H1 (cell line): ENCODE data around the gene KLHL29. TPM values are rescaled to one million over a fixed set of nuclear protein-coding genes. Genes with fewer than 3 reads are reported as not detected.

Experiments
- CTCF ChIA-PET: fragments of 300-600 bp; sonication (Branson Sonifier 250); formaldehyde crosslinking; loops from one replicate; lab custom pipeline; 2021; ENCODE audit not compliant: partially characterized antibody; lab: Charles Lee
- POLR2A ChIA-PET: fragments of 300-600 bp; sonication (Branson Sonifier 250); formaldehyde crosslinking; loops from one replicate; lab custom pipeline; 2021; ENCODE audit warnings: inconsistent platforms; ENCODE audit not compliant: partially characterized antibody; lab: Charles Lee
- DNase-seq, 2 experiments: peaks; one replicate each; pipeline versions ENCODE4 v3.0.0 to v3.0.0-alpha.2; 2010 to 2022; ENCODE audit warnings: low spot score in 2 of 2, low read depth in 1 of 2, mixed read lengths in 1 of 2
- FAIRE-seq: peaks from 2 replicates; lab custom pipeline; 2011; peaks lifted over from hg19 to GRCh38; lab: Jason Lieb, UNC
- H2AFZ ChIP-seq: 2 replicates; pipeline ENCODE4 v1.8.1; 2012; ENCODE audit warnings: low read length, inconsistent platforms
- H2AK5ac ChIP-seq: 2 replicates; pipeline ENCODE4 v1.6.1; 2013; ENCODE audit warnings: low read depth, low read length
- H2BK120ac ChIP-seq: replicated peaks from 2 replicates; pipeline ENCODE3; 2013; ENCODE audit warnings: low read depth, low read length, inconsistent platforms
- H2BK12ac ChIP-seq: 2 replicates; pipeline ENCODE4 v1.6.1; 2013; ENCODE audit warnings: low read depth, low read length
- H2BK15ac ChIP-seq: 2 replicates; pipeline ENCODE4 v1.6.1; 2013; ENCODE audit warnings: low read length
- H2BK20ac ChIP-seq: 2 replicates; pipeline ENCODE4 v1.6.1; 2013; ENCODE audit warnings: low read length
- H2BK5ac ChIP-seq: 2 replicates; pipeline ENCODE4 v1.6.1; 2013; ENCODE audit warnings: low read depth, low read length
- H3K14ac ChIP-seq: 2 replicates; pipeline ENCODE4 v1.6.1; 2013; ENCODE audit warnings: inconsistent platforms; ENCODE audit not compliant: insufficient read length
- H3K18ac ChIP-seq: 2 replicates; pipeline ENCODE4 v1.6.1; 2013; ENCODE audit warnings: low read length; ENCODE audit errors: extremely low read depth
- H3K23ac ChIP-seq: 2 replicates; pipeline ENCODE4 v1.6.1; 2013; ENCODE audit warnings: inconsistent platforms; ENCODE audit not compliant: insufficient read length
- H3K23me2 ChIP-seq: 2 replicates; pipeline ENCODE4 v1.6.1; 2013; ENCODE audit warnings: low read depth, low read length
- H3K27ac ChIP-seq: 2 replicates; pipeline ENCODE4 v1.6.1; 2011; ENCODE audit warnings: low read depth, low read length, inconsistent platforms
- H3K27me3 ChIP-seq, 4 experiments: replicated peaks in 1 of 4; 1 replicate in 1 of 4; 2 replicates in 3 of 4; pipeline versions ENCODE4 v1.6.1 to v1.8.1; 2011 to 2013; ENCODE audit warnings: low read length in 3 of 4, mild to moderate bottlenecking in 3 of 4, inconsistent platforms in 2 of 4, mixed read lengths in 2 of 4, moderate library complexity in 1 of 4; ENCODE audit not compliant: control insufficient read depth in 3 of 4, insufficient read depth in 3 of 4; ENCODE audit errors: extremely low read depth in 1 of 4
- H3K36me3 ChIP-seq, 4 experiments: 2 replicates each; pipeline versions ENCODE4 v1.6.1 to v1.8.1; 2011 to 2013; ENCODE audit warnings: mild to moderate bottlenecking in 4 of 4, low read length in 3 of 4, moderate library complexity in 2 of 4, control low read depth in 1 of 4, inconsistent platforms in 1 of 4; ENCODE audit not compliant: insufficient read depth in 4 of 4, control insufficient read depth in 2 of 4
- H3K4ac ChIP-seq: replicated peaks from 2 replicates; pipeline ENCODE3; 2013; ENCODE audit warnings: low read length, low read depth, mixed read lengths, inconsistent platforms; ENCODE audit not compliant: insufficient read length
- H3K4me1 ChIP-seq, 4 experiments: replicated peaks in 1 of 4; 1 replicate in 1 of 4; 2 replicates in 3 of 4; pipeline versions ENCODE4 v1.6.1 to v1.8.1; 2011 to 2013; ENCODE audit warnings: low read length in 3 of 4, inconsistent platforms in 2 of 4, mixed read lengths in 1 of 4; ENCODE audit not compliant: insufficient read depth in 4 of 4, control insufficient read depth in 3 of 4
- H3K4me2 ChIP-seq, 2 experiments: 2 replicates each; pipeline versions ENCODE4 v1.6.1 to v1.8.1; 2011 to 2013; ENCODE audit warnings: low read depth in 2 of 2, low read length in 2 of 2, control low read depth in 1 of 2, inconsistent platforms in 1 of 2, mild to moderate bottlenecking in 1 of 2; ENCODE audit not compliant: insufficient read depth in 1 of 2
- H3K4me3 ChIP-seq, 4 experiments: fragments of 200-600, 300-600 bp in 1 of 4; sonication (generic), shearing (Covaris generic), sonication (Bioruptor Twin) in 1 of 4; 2 replicates each; pipeline versions ENCODE4 v1.5.1 to v1.8.1; 2011 to 2016; ENCODE audit warnings: low read length in 4 of 4, low read depth in 3 of 4, control low read depth in 2 of 4, inconsistent platforms in 2 of 4, mild to moderate bottlenecking in 2 of 4, mixed read lengths in 1 of 4, moderate library complexity in 1 of 4; ENCODE audit not compliant: insufficient read depth in 2 of 4; ENCODE audit errors: extremely low read depth in 1 of 4
- H3K56ac ChIP-seq: replicated peaks from 2 replicates; pipeline ENCODE3; 2013; ENCODE audit warnings: low read depth, mild to moderate bottlenecking, mixed read lengths, low read length, inconsistent platforms; ENCODE audit not compliant: insufficient read length
- H3K79me1 ChIP-seq: 2 replicates; pipeline ENCODE4 v1.6.1; 2013; ENCODE audit warnings: low read depth, low read length, control low read depth
- H3K79me2 ChIP-seq, 2 experiments: 2 replicates each; pipeline versions ENCODE4 v1.6.1 to v1.8.1; 2012 to 2013; ENCODE audit warnings: low read length in 2 of 2, mild to moderate bottlenecking in 2 of 2, inconsistent platforms in 1 of 2; ENCODE audit not compliant: insufficient read depth in 2 of 2, control insufficient read depth in 1 of 2
- H3K9ac ChIP-seq, 4 experiments: replicated peaks in 1 of 4; 1 replicate in 1 of 4; 2 replicates in 3 of 4; pipeline versions ENCODE4 v1.6.1 to v1.8.1; 2011 to 2013; ENCODE audit warnings: low read depth in 3 of 4, low read length in 3 of 4, control low read depth in 2 of 4, mild to moderate bottlenecking in 2 of 4, moderate library complexity in 2 of 4, inconsistent platforms in 1 of 4; ENCODE audit errors: extremely low read depth in 1 of 4
- H3K9me3 ChIP-seq, 2 experiments: 2 replicates each; pipeline versions ENCODE4 v1.6.1 to v1.8.1; 2012 to 2013; ENCODE audit warnings: mild to moderate bottlenecking in 2 of 2, moderate library complexity in 2 of 2, control low read depth in 1 of 2, inconsistent platforms in 1 of 2, low read depth in 1 of 2, low read length in 1 of 2, mixed read lengths in 1 of 2; ENCODE audit not compliant: insufficient read depth in 2 of 2
- H4K20me1 ChIP-seq, 2 experiments: replicated peaks in 1 of 2; 2 replicates each; pipeline versions ENCODE3 to v1.8.1; 2011 to 2013; ENCODE audit warnings: inconsistent platforms in 2 of 2, low read length in 2 of 2, mild to moderate bottlenecking in 1 of 2; ENCODE audit not compliant: insufficient read depth in 2 of 2, control insufficient read depth in 1 of 2
- H4K5ac ChIP-seq: 2 replicates; pipeline ENCODE4 v1.6.1; 2013; ENCODE audit warnings: low read length, low read depth, mixed read lengths, inconsistent platforms; ENCODE audit not compliant: insufficient read length
- H4K8ac ChIP-seq: 2 replicates; pipeline ENCODE4 v1.8.0; 2013; ENCODE audit warnings: mild to moderate bottlenecking, moderate library complexity, low read length, inconsistent platforms; ENCODE audit not compliant: insufficient read depth; ENCODE audit errors: extremely low read depth
- H4K91ac ChIP-seq: replicated peaks from 2 replicates; pipeline ENCODE3; 2013; ENCODE audit warnings: low read length, mixed read lengths, inconsistent platforms; ENCODE audit not compliant: insufficient read length
- BACH1 ChIP-seq: IDR thresholded peaks from 2 replicates; pipeline ENCODE4 v1.6.1; 2012; ENCODE audit warnings: low read length, improper control_type of control experiment
- FOSL1 ChIP-seq: IDR thresholded peaks from 2 replicates; pipeline ENCODE4 v1.6.1; 2011; ENCODE audit warnings: mild to moderate bottlenecking, low read depth, low read length, moderate library complexity; ENCODE audit not compliant: insufficient read depth
- GTF2F1 ChIP-seq: IDR thresholded peaks from 2 replicates; pipeline ENCODE4 v1.6.1; 2012; ENCODE audit warnings: low read depth, low read length, improper control_type of control experiment, borderline replicate concordance
- MAX ChIP-seq: IDR thresholded peaks from 2 replicates; pipeline ENCODE4 v1.6.1; 2012; ENCODE audit warnings: inconsistent platforms
- POLR2AphosphoS5 ChIP-seq: IDR thresholded peaks from 2 replicates; pipeline ENCODE4 v1.6.1; 2011; ENCODE audit warnings: low read depth, low read length
- RAD21 ChIP-seq, 2 experiments: IDR thresholded peaks in 1 of 2; conservative IDR thresholded peaks in 1 of 2; 2 replicates each; pipeline ENCODE4 v1.6.1; 2011; ENCODE audit warnings: low read depth in 2 of 2, low read length in 2 of 2, improper control_type of control experiment in 1 of 2, inconsistent platforms in 1 of 2, mild to moderate bottlenecking in 1 of 2, moderate library complexity in 1 of 2
- RFX5 ChIP-seq: IDR thresholded peaks from 2 replicates; pipeline ENCODE4 v1.6.1; 2011; ENCODE audit warnings: low read depth, low read length, improper control_type of control experiment, borderline replicate concordance
- RXRA ChIP-seq: IDR thresholded peaks from 2 replicates; pipeline ENCODE4 v1.6.1; 2011; ENCODE audit warnings: low read depth, mild to moderate bottlenecking, low read length, moderate library complexity; ENCODE audit not compliant: insufficient read depth
- SIX5 ChIP-seq: IDR thresholded peaks from 2 replicates; pipeline ENCODE4 v1.6.1; 2011; ENCODE audit warnings: mild to moderate bottlenecking, low read depth, low read length
- SP2 ChIP-seq: IDR thresholded peaks from 2 replicates; pipeline ENCODE4 v1.6.1; 2012; ENCODE audit warnings: mild to moderate bottlenecking, low read length, inconsistent platforms
- SUZ12 ChIP-seq: fragments of 200-600 bp; sonication (generic); IDR thresholded peaks from 2 replicates; pipeline ENCODE4 v1.6.1; 2012; ENCODE audit warnings: mild to moderate bottlenecking, inconsistent platforms, low read length, moderate library complexity, mixed read lengths
- TAF1 ChIP-seq: IDR thresholded peaks from 2 replicates; pipeline ENCODE4 v1.6.1; 2011; ENCODE audit warnings: mild to moderate bottlenecking, low read depth, low read length
- TBP ChIP-seq: IDR thresholded peaks from 2 replicates; pipeline ENCODE4 v1.6.1; 2011; ENCODE audit warnings: low read depth, low read length, improper control_type of control experiment
- whole genome bisulfite sequencing, 2 experiments: shearing (Covaris generic) in 1 of 2; methylation state at CpG; one replicate each; pipeline versions ENCODE4 v1.1.6 to v1.1.7; 2013 to 2015; ENCODE audit warnings: low lambda C conversion rate in 2 of 2, mixed read lengths in 2 of 2, inconsistent platforms in 1 of 2, low coverage in 1 of 2, missing lambda C conversion rate in 1 of 2; ENCODE audit not compliant: insufficient replicate concordance in 2 of 2, insufficient coverage in 1 of 2, insufficient read length in 1 of 2; ENCODE audit errors: extremely low coverage in 1 of 2, missing lambda C conversion rate in 1 of 2; 5-methylcytosine and 5-hydroxymethylcytosine counted together
- polyA plus RNA-seq, 7 experiments: library from polyadenylated mRNA; depleted of rRNA in 3 of 7; stranded (reverse) in 5 of 7; unstranded in 2 of 7; fragments of >200 nt in 5 of 7; fragments of 200-250 nt in 2 of 7; gene quantifications; 1 replicate in 5 of 7; 2 replicates in 1 of 7; 4 replicates in 1 of 7; pipeline versions ENCODE4 v1.2.1 to v1.2.3, GENCODE V29; 2011 to 2013; ENCODE audit warnings: missing spikeins in 2 of 7, mixed read lengths in 2 of 7
- total RNA-seq: library from RNA; stranded (reverse); fragmentation: NEBNext Ultra II Directional; extraction: Animal tissue kit (Norgen Biotek cat#: 25700); gene quantifications from 2 replicates; pipeline ENCODE4 v1.2.1, GENCODE V29; 2021

The KLHL29 gene
- total and polyA plus RNA-seq, 2 of the 8 experiments (the other 6 are each of a cell fraction or from before 2014, with no cell fraction given) = 1.1 to 4.7 TPM

GRCh38 chr2:23756593-23757292, 371.8 kb downstream of the KLHL29 start:
- H2BK20ac ChIP-seq = no peak overlapping the region
- no peaks in the 10 kb centered on the region for H3K9me3 ChIP-seq
- no peak overlapping the region for H4K91ac ChIP-seq
- POLR2A ChIA-PET = no interaction called here
- H2BK15ac ChIP-seq = no peak overlapping the region
- DNase-seq (no peak), FAIRE-seq (no peak)
- no peaks in the 10 kb centered on the region for H3K27me3 ChIP-seq
- no peak overlapping the region for H3K56ac ChIP-seq
- peaks cover 0 to 16% (median 3%) of the 10 kb centered on the region in 4 experiments; a peak in 6 of 8 replicates for H3K36me3 ChIP-seq
- no peak overlapping the region for H3K27ac ChIP-seq
- no peak overlapping the region for H3K18ac ChIP-seq
- H3K23ac ChIP-seq = no peak overlapping the region
- no peak overlapping the region for H2BK120ac ChIP-seq
- H3K14ac ChIP-seq = no peak overlapping the region
- no peak overlapping the region for H3K4ac ChIP-seq
- no peaks in the 10 kb centered on the region for H3K79me1 ChIP-seq
- H3K4me1 ChIP-seq = no peaks in the 10 kb centered on the region; a peak in 1 of 7 replicates
- no peak overlapping the region for H2AK5ac ChIP-seq
- H2BK5ac ChIP-seq = no peak overlapping the region
- no peaks in the 10 kb centered on the region for H3K79me2 ChIP-seq
- TF ChIP-seq SP2 = no peak
- no peak for TF ChIP-seq TAF1
- TF ChIP-seq MAX = no peak
- no peak for TF ChIP-seq POLR2AphosphoS5
- no peak for TF ChIP-seq SUZ12
- TF ChIP-seq FOSL1 = no peak
- no peak for TF ChIP-seq BACH1
- TF ChIP-seq RAD21 (IDR thresholded peaks at IDR 0.05 in 1 of 2, conservative IDR thresholded peaks at IDR 0.05 in 1 of 2; ENCODE audit: low read depth in 2 of 2, low read length in 2 of 2) = no peak
- TF ChIP-seq RFX5 = no peak
- no peak for TF ChIP-seq TBP
- TF ChIP-seq RXRA = no peak
- TF ChIP-seq SIX5 = no peak
- TF ChIP-seq GTF2F1 = no peak
- TF ChIP-seq, all 59 proteins: peak for 0
- H4K20me1 ChIP-seq = no peaks in the 10 kb centered on the region
- CTCF ChIA-PET = no interaction called here
- no peak overlapping the region for H3K4me3 ChIP-seq
- H2AFZ ChIP-seq = no peak overlapping the region
- no peak overlapping the region for H3K9ac ChIP-seq
- H3K4me2 ChIP-seq = no peak overlapping the region
- no peak overlapping the region for H2BK12ac ChIP-seq
- no peak overlapping the region for H4K8ac ChIP-seq
- no peak overlapping the region for H4K5ac ChIP-seq
- no peaks in the 10 kb centered on the region for H3K23me2 ChIP-seq
- 90% methylated on average over 7 of the region's 7 CpGs; no CpG with 5 or more reads in 1 of the 2 experiments for WGBS, 2 experiments
